T-helper 2 cell treated with Interferon-gamma antibody and Interleukin-4, amounts not matched to agents 100 ng/mL and 5 ng/mL, for 36 hours (primary cell): Measurements from ENCODE around the gene NOX5. TPM values are rescaled to one million over a fixed set of nuclear protein-coding genes. Genes with fewer than 3 reads are reported as not detected.
"Not testable (repeated sequence)": the region's sequence is repeated elsewhere in the genome, so short reads cannot be mapped to it uniquely, and the experiment has no call there.

Experiments used
- intact Hi-C: fragments of 100-400 bp; cut with micrococcal nuclease; formaldehyde crosslinking; loops from one replicate; pipeline ENCODE4 v1.15.1; 2023
- total RNA-seq: library from RNA; stranded (reverse); gene quantifications from 2 replicates; pipeline ENCODE4 v1.2.3, GENCODE V29; 2022

The NOX5 gene, protein sequence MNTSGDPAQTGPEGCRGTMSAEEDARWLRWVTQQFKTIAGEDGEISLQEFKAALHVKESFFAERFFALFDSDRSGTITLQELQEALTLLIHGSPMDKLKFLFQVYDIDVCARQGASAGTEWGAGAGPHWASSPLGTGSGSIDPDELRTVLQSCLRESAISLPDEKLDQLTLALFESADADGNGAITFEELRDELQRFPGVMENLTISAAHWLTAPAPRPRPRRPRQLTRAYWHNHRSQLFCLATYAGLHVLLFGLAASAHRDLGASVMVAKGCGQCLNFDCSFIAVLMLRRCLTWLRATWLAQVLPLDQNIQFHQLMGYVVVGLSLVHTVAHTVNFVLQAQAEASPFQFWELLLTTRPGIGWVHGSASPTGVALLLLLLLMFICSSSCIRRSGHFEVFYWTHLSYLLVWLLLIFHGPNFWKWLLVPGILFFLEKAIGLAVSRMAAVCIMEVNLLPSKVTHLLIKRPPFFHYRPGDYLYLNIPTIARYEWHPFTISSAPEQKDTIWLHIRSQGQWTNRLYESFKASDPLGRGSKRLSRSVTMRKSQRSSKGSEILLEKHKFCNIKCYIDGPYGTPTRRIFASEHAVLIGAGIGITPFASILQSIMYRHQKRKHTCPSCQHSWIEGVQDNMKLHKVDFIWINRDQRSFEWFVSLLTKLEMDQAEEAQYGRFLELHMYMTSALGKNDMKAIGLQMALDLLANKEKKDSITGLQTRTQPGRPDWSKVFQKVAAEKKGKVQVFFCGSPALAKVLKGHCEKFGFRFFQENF
- 0.02 TPM in 2 replicates for total RNA-seq

DNA sequence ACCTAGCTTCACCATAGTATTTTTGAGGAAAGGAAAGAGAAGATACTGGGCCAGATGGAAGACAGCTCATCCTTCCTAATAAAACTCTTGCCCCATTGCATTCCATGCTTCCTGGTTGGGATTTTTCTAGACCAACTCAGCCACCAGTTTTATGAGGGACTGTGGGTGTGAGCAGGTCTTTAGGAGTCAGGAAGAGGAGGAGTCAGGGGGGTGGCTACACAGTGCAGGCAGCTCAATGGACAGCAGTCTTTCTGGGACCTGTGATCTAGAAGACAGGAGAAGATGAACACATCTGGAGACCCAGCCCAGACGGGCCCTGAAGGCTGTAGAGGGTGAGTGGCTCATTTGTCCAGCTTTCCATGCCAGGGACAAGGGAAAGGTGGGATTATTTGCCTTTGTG lies at the start of gene NOX5:
Gene NOX5, plus strand, starts transcription at position 242 of the 400 bp plus-strand sequence. Its CDS starts 41 bp downstream, at position 283.
- intact Hi-C loops, result no loop called here

DNA sequence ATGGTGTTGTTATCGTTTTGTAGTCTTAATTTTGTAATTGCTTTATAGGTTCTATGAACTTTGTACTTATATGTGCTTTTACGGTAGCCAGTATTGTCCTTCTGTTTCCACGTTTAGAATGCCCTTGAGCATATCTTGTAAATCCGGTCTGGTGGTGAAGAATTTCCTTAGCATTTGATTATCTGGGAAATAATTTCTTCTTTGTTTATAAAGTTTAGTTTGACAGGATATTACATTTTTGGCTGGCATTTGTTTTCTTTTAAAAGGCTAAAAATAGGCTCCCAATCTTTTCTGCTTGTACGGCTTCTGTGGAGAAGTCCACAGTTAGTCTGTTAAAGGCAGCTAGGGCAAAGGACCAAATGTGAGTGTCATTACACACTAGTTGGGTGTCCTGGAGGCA lies 47.5 kb upstream of the NOX5 start:
- intact Hi-C loops, result no loop called here

DNA sequence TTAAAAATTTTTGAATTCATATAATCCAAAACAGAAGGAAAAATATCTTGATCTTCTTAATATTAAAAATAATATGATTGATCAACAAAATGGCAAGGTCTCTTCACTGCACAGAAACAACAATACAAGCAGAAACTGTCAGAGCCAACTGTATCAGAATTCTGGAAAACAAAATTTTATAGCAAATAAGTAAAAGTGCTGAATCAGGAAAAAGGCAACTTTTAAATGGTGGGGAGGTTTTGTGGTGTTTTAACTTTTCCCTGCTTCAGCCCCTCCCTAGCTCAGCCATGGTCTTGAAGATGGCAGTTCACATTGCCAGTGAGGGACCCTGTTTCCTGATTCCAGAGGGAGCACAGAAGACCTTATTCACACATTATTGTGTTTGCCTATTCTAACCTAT lies 46.5 kb upstream of the NOX5 start:
- intact Hi-C loops, result no loop called here

DNA sequence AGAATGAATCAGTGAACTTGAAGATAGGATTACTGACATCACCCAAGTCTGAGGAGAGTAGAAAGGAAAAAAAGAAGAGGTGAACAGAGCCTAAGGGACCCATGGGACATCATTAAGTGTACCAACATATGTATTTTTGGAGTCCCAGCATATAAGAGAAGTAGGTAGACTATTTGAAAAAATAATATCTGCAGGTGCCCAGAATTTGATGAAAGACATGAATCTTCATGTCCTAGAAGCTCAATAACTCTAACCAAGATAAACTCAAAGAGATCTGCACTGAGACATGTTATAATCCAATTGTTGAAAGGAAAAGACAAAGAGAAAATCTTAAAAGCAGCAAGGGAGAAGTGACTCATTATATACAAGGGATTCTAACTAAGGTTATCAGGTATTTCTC lies 45.2 kb upstream of the NOX5 start:
- intact Hi-C loops, result no loop called here

DNA sequence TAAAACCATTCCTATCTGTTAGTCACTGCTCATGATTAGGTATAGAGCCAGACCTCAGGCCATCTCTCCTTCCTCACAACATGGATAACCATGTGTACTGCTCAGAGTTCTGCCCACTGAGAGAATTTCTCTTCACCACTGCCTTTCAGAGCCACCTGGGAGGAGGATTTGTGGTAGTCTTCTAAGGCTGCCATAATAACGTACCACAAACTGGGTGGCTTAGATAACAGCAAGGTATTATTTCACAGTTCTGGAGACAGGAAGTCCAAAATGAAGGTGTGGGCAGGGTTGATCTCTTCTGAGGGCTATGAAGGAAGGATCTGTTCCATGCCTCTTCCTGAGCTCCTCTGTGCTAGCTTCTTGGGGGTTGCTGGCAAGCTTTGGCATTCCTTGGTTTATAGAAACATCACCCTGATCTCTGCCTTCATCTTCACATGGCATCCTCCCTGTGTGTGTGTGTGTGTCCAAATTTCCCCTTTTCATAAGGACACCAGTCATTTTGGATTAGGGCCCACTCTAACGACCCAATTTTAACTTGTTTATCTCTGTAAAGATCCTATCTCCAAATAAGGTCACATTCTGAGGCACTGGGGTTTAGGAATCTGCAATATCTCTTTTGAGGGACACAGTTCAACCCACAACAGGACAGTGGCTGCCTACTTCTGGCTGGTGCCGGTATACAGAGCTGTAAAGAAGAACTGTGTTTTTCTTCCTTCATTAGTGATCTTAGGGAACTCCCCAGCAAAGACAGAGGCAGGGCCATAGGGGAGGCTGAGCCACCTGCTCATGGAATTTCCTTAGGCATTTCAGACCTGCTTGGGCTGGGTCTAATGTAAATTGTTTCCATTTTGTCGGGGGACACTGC lies 42.1 kb upstream of the NOX5 start:
- intact Hi-C loops, result no loop called here

DNA sequence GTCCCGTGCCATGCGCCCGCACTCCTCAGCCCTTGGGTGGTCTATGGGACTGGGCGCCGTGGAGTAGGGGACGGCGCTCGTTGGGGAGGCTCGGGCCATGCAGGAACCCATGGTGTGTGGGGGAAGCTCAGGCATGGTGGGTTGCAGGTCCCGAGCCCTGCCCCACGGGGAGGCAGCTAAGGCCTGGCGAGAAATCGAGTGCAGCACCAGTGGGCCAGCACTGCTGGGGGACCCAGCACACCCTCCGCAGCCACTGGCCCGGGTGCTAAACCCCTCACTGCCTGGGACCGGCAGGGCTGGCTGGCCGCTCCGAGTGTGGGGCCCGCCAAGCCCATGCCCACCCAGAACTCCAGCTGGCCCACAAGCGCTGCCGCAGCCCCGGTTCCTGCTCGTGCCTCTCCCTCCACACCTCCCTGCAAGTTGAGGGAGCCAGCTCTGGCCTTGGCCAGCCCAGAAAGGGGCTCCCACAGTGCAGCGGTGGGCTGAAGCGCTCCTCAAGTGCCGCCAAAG lies 38.8 kb upstream of the NOX5 start:
- intact Hi-C loops, result not testable (repeated sequence)

DNA sequence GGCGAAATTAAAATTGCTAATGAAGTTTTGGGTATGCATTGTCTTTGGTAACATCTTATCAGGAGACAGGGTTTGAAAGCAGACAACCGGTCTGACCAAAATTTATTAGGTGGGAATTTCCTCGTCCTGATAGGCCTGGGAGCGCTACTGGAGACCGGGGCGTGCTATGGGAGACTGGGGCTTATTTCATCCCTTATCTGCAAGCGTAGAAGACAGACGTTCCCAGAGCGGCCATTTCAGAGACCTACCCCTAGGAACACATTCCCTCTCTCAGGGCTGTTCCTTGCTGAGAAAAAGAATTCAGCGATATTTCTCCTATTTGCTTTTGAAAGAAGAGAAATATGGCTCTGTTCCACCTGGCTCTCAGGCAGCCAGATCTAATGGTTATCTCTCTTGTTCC lies 37.1 kb upstream of the NOX5 start:
- intact Hi-C loops, result not testable (repeated sequence)

DNA sequence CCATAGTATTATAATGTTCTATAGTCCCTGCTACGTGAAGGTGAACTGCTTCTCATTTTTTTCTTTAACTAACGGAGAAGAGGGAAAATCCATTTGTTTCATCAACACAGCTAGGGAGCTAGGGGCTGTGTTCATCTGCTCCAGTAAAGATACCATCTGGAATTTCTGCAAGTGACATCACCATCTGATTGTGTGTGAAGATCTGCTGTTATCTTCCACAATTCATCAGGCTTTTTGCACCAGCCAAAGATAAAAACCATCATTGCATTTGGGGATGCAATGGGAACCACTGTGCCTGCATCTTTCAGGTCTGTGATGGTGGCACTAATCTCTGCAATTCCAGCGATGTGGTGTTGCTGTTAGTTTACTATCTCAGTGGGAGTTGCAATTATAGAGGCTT lies 35.5 kb upstream of the NOX5 start:
- intact Hi-C loops, result no loop called here

DNA sequence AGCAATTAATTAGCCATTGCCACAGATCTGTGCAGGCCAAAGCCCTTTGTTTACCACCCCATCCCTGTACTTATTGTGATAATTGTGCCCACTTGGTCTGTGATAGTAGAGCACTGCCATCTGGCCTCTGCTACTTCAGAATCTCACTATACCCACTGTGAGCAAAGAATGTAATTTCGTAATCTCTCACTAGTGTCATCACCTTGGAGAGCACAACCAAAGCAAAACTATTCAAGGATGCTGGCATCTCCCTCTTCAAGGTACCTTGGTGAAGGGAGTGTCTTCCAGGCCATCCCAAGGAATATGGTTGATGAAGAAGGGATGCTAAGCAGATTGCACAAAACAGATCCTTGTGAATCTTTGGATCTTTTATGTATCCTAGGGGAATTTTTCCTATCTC lies 34.7 kb upstream of the NOX5 start:
- intact Hi-C loops, result no loop called here

DNA sequence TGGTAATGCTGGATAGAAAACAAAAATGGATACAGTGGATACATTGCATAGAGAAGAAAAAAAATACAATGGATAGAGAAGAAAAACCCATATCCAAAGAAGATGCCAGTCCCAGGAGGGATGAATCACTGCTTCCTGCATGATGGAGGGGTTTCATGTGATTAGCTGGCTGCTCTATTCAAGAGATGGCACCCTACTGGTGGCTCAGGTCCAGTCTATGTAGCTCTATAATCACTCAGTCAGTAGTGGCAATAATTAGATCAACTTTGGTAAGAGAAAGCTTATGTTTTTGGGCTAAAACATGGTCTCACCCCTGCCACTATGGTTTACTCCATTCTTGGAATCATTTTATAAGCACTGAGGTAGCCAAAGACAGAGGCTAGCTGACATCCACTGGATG lies 33.7 kb upstream of the NOX5 start:
- intact Hi-C loops, result no loop called here

DNA sequence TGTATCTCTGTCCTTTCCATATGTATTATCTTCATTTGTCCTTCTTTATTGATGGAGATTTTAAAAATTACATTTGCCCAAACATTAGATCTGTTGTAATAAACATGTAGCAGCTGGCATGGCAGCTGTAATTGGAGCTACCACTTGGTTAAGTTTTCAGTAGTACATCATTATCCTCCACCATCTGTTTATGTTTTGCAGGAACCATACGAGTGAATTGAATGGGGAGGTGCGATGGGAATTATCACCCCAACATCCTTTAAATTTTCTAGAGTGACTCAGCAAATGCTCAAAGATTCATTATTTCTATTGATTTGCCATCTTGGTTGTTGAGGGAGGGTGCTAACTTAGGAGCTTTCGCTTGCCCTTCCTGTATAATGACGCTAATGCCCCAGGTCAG lies 32.6 kb upstream of the NOX5 start:
- intact Hi-C loops, result no loop called here

DNA sequence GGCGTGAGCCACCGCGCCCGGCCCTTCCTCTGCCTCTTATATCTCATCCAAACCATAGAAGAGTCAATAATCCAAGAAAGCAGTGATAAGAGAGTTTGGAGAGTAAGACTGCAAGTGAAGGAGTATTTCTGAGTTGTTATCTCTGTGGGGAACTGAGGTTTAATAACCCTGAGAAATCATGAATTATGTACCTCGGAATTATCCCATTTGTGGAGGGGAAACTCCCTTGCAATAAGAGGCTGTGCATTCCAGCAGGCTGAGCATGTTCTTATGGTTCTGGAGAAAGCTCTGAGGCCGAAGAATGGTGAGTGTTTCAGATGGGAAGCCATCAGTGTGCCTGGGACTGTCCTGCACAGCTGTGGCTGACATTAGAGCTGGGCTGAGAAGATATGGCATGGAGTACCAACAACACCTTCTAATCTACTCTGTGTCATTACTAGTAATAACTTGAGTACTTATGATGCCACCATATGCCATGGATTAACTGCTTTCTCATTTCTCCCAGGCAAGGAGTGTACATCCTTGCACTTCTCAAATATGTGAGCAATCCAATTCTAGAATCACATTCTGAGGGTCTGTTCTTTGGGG lies 31.4 kb upstream of the NOX5 start:
- intact Hi-C loops, result no loop called here

DNA sequence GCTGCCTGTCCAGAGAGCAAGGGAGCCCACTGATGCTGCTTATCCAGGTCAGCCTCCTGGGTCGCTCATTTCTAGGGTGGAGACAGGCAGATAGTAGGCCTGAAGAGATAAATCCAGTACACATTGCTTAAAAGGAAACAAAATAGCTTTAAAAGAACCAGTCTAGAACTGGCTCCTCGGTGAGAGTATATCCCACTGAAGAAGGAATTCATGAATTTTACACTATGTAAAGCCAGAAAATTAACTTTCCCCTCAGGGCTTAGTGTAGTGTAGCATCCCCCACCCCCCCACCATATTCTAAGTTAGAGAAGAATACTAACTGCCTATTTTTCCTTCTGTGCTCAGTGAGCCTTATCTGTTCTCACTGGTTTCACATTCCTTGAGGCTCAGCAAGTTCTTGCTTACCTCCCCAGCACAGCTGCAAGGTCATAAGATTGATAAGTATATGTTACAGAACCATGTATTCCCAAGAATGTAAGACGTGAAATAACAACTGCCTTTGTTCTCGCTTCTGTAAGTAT lies 30.5 kb upstream of the NOX5 start:
- intact Hi-C loops, result no loop called here

DNA sequence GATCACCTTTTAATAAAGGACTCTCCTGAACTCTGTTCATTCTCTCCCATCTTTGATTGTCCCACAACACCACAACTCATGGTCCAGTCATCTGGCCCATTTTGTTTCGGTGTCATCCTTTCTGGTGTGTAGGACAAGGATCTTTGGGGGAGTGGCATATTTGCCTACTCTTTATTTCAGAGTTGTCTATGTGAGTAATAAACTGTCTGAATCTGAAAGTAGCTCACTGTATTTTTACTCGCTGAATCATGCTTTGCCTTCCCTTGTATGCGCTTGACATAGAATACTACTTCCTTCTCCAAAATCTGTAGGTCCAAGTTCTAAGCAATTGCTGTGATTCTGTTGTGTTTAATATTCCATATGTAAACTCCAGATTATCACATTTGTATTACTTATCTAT lies 29.9 kb upstream of the NOX5 start:
- intact Hi-C loops, result no loop called here

DNA sequence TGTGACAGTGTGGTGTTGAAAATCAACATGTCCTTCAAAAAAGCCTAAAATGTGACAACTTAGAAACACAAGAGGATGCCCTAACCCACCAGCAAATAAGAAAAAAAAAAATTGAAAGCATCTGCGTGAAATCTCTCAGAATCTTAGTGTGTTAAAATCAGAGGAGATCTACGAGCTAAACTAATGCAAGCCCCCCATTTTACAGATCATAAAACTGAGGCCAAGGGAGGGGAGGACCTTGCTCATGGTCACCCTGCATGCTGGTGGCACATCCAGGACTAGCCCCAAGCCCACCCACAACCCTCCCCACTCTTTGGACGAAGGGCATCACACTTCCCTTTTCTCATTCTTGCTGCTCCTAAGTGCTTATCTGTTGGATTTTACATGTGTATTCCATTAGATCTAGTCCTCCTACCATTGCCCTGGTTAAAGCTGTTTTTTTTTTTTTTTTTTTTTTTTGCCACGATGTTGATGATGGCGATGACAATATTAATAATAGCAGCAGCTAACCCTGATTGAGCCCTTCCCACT lies 29.1 kb upstream of the NOX5 start:
- intact Hi-C loops, result no loop called here

DNA sequence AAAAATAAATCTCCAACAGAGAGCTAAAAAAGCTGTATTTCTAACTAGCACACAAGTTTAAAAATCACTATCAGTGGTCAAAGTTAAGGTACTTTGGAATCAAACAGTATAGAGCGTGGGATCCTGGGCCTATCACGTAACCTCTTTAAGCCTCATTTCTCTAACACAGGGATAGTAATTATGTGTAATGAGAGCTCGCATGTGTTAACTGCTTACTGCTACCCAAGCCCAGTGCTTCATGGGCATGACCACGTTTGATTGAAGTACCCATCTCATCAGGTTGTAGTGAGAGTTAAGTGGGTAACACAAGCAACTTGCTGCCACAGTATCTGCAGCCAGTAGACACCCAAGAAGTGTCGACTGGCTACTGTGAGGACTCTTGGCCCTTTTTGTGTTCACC lies 28.2 kb upstream of the NOX5 start:
- intact Hi-C loops, result no loop called here

DNA sequence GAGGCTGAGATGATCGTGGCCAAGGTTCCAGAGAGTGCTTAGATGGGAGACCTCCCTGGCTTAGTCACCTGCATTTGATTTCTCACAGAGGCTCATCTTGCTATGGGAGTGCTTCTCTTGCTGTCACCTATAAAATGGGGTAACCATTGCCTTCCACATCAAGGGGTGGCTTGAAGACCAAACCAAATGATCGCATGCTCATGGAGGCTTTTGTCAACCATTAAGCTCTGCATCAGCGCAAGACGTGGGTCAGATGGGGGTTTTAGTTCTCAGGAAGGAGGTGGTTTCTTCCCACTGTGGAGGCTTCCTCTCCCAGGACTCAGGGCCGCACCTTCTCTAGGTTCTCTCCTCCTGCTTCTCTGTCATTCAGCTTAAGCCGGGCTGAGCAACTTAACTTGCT lies 27.4 kb upstream of the NOX5 start:
- intact Hi-C loops, result no loop called here

DNA sequence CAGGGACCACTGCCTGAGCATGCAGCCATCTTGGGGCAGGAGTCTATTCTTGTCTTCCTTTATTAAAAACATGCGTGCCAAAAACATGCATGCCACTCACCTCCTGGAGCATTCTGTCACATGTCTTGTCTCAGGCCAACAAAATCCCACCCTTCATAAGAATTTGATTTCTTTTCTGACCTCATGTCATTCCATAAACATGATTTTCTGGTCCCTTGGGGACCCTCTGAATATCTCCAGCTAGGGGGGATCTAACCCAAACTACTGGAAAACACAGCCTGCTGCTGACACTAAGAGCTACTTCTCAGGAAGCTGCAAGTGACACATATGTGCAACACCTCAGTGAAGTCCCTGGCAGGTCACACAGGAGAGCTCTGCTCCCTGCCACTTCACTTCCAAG lies 26.8 kb upstream of the NOX5 start:
- intact Hi-C loops, result no loop called here

DNA sequence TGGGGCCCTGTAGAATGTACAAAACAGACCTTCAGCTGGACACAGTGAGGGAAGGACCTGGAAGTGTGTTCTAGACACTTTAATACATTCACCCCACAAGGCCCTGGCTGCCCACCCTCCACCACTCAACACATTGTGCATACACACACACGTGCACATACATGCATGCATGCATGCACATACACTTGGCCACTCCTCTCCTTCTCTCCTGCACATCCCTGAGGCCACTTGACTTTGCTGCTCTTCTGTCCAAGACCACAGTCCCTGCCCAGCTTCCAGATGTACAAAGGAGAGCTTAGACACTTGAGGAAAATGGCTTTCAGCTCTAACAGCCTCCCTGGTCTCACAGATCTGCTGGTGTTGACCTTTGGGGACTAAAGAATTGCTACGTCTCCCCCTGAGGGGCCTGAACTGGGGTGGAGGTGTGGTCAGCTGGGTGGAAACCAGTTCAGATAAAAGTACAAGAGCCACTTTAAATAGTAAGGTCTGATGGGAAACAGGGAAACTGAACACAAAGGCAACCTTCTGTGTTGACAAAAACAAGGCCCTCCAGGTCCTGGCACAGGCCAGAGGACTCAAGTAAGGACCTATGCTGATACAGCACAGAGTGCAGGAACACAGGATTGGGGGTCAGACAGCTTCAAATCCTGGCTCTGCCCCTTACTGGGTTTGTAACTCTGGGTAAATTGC lies 24.8 kb upstream of the NOX5 start:
- intact Hi-C loops, result no loop called here
